Measurements from ENCODE around the gene CCDC148.

CCDC148 gene

GRCh38 chr2:158184556-158185343 lies 271.8 kb downstream of the CCDC148 start:
- TF ChIP-seq CTCF (IDR thresholded peaks at IDR 0.05; ENCODE audit: low read depth, low read length, missing control alignments) = no peak
- no peaks in the 10 kb centered on the region for H3K27me3 ChIP-seq (replicated peaks)
- H3K4me3 ChIP-seq (ENCODE audit: low read depth, low read length) = no peak overlapping the region
- H3K36me3 ChIP-seq (replicated peaks) = no peaks in the 10 kb centered on the region
- in situ Hi-C loops (cut with HindIII; ENCODE audit: low pct_ligation_motif_present, low sequenced_read_pairs) = no loop called here
- H3K27ac ChIP-seq = no peak overlapping the region
- DNase-seq = no peak

- TF ChIP-seq CTCF (IDR thresholded peaks at IDR 0.05; ENCODE audit: low read depth, low read length, missing control alignments) = no peak
- DNase-seq = no peak
- no peaks in the 10 kb centered on the region for H3K36me3 ChIP-seq (replicated peaks)
- H3K27ac ChIP-seq = no peak overlapping the region
- H3K27me3 ChIP-seq (replicated peaks) = no peaks in the 10 kb centered on the region
- in situ Hi-C loops (cut with HindIII; ENCODE audit: low pct_ligation_motif_present, low sequenced_read_pairs) = no loop called here
- H3K4me3 ChIP-seq (ENCODE audit: low read depth, low read length) = no peak overlapping the region
Measured at GRCh38 chr2:158184001-158184400, 272.6 kb downstream of the CCDC148 start.

- Histone ChIP-seq H3K4me3 (ENCODE audit: low read depth, low read length) (no peak overlapping the region), H3K27me3 (replicated peaks) (no peaks in the 10 kb centered on the region), H3K36me3 (replicated peaks) (no peaks in the 10 kb centered on the region), H3K27ac (no peak overlapping the region)
- no peak for DNase-seq
- TF ChIP-seq CTCF (IDR thresholded peaks at IDR 0.05; ENCODE audit: low read depth, low read length, missing control alignments) = no peak
- in situ Hi-C loops (cut with HindIII; ENCODE audit: low pct_ligation_motif_present, low sequenced_read_pairs) = no loop called here
Measured at GRCh38 chr2:158182676-158183295, 273.8 kb downstream of the CCDC148 start.

GRCh38 chr2:158181171-158181570 lies 275.4 kb downstream of the CCDC148 start:
- Histone ChIP-seq H3K4me3 (ENCODE audit: low read depth, low read length) (no peak overlapping the region), H3K27me3 (replicated peaks) (no peaks in the 10 kb centered on the region), H3K27ac (no peak overlapping the region), H3K36me3 (replicated peaks) (no peaks in the 10 kb centered on the region)
- no peak for DNase-seq
- in situ Hi-C loops (cut with HindIII; ENCODE audit: low pct_ligation_motif_present, low sequenced_read_pairs) = no loop called here
- TF ChIP-seq CTCF (IDR thresholded peaks at IDR 0.05; ENCODE audit: low read depth, low read length, missing control alignments) = no peak

GRCh38 chr2:158179660-158180059 lies 276.9 kb downstream of the CCDC148 start:
- Histone ChIP-seq H3K36me3 (replicated peaks) (no peaks in the 10 kb centered on the region), H3K27me3 (replicated peaks) (no peaks in the 10 kb centered on the region), H3K4me3 (ENCODE audit: low read depth, low read length) (no peak overlapping the region), H3K27ac (no peak overlapping the region)
- in situ Hi-C loops (cut with HindIII; ENCODE audit: low pct_ligation_motif_present, low sequenced_read_pairs) = no loop called here
- peak; percentile 23 for TF ChIP-seq CTCF (IDR thresholded peaks at IDR 0.05; ENCODE audit: low read depth, low read length, missing control alignments)
- DNase-seq = peak; percentile 25
